Spleen (tissue), 11 donors: Measurements from ENCODE around the gene CEP95. TPM values are rescaled to one million over a fixed set of nuclear protein-coding genes. Genes with fewer than 3 reads are reported as not detected.

Source experiments
- DNase-seq: peaks from one replicate; pipeline ENCODE4 v3.0.0-alpha.2; 2020
- H3K27ac ChIP-seq, 8 donors: fragments of 200-600 bp; sonication (generic) in 7 of 8; 1 replicate in 4 of 8; 2 replicates in 4 of 8; pipeline versions ENCODE4 v1.5.0 to v1.8.0; 2016 to 2021; ENCODE audit warnings: inconsistent platforms in 4 of 8, mild to moderate bottlenecking in 4 of 8, moderate library complexity in 1 of 8
- H3K27me3 ChIP-seq, 7 donors: fragments of 200-600 bp; sonication (generic) in 6 of 7; replicated peaks in 1 of 7; 1 replicate in 4 of 7; 2 replicates in 3 of 7; pipeline versions ENCODE4 v1.5.0 to v1.8.0; 2016 to 2021; ENCODE audit warnings: inconsistent platforms in 3 of 7, mild to moderate bottlenecking in 1 of 7
- H3K36me3 ChIP-seq, 6 donors: fragments of 200-600 bp; sonication (generic) in 5 of 6; 1 replicate in 4 of 6; 2 replicates in 2 of 6; pipeline versions ENCODE4 v1.5.0 to v1.8.0; 2016 to 2021; ENCODE audit warnings: inconsistent platforms in 2 of 6
- H3K4me1 ChIP-seq, 6 donors: fragments of 200-600 bp; sonication (generic) in 5 of 6; 1 replicate in 3 of 6; 2 replicates in 3 of 6; pipeline versions ENCODE4 v1.5.0 to v1.8.0; 2016 to 2021; ENCODE audit warnings: inconsistent platforms in 3 of 6
- H3K4me3 ChIP-seq, 8 donors: fragments of 200-600 bp; sonication (generic) in 7 of 8; 1 replicate in 4 of 8; 2 replicates in 4 of 8; pipeline versions ENCODE4 v1.5.0 to v1.8.0; 2016 to 2021; ENCODE audit warnings: inconsistent platforms in 4 of 8, mild to moderate bottlenecking in 4 of 8, moderate library complexity in 2 of 8
- H3K9me3 ChIP-seq, 8 donors: fragments of 200-600 bp; sonication (generic) in 7 of 8; 1 replicate in 4 of 8; 2 replicates in 4 of 8; pipeline versions ENCODE4 v1.5.0 to v1.8.0; 2016 to 2021; ENCODE audit warnings: inconsistent platforms in 4 of 8
- CTCF ChIP-seq, 11 experiments: fragments of 200-600 bp in 7 of 11; fragments of 450-650 bp in 4 of 11; sonication (generic) in 4 of 11; IDR thresholded peaks in 8 of 11; conservative IDR thresholded peaks in 3 of 11; 1 replicate in 7 of 11; 2 replicates in 4 of 11; pipeline versions ENCODE4 v1.4.0 to v1.8.0; 2016 to 2021; ENCODE audit warnings: antibody characterized with exemption in 11 of 11, inconsistent platforms in 4 of 11, mild to moderate bottlenecking in 1 of 11
- POLR2A ChIP-seq, 3 donors: fragments of 450-650 bp; IDR thresholded peaks; one replicate each; pipeline ENCODE4 v1.5.1; 2017; ENCODE audit warnings: antibody characterized with exemption in 3 of 3, mild to moderate bottlenecking in 1 of 3
- POLR2AphosphoS5 ChIP-seq, 3 donors: sonication (generic); formaldehyde crosslinking; IDR thresholded peaks; one replicate each; pipeline ENCODE4 v1.5.1; 2017; ENCODE audit warnings: antibody characterized with exemption in 3 of 3
- WGBS, 5 donors: extraction: QIAGEN DNeasy Blood & Tissue Kit in 3 of 5; methylation state at CpG; one replicate each; pipeline versions ENCODE4 v1.1.5 to v1.1.7; 2013 to 2018; 5-methylcytosine and 5-hydroxymethylcytosine counted together
- intact Hi-C: fragments of 100-400 bp; cut with DNase I; formaldehyde crosslinking; loops from one replicate; pipeline ENCODE4 v1.15.0; 2023; ENCODE audit warnings: low total_unique reads
- polyA plus RNA-seq, 3 donors: library from polyadenylated mRNA; stranded (reverse); fragments of 200-250 nt; gene quantifications; one replicate each; pipeline ENCODE4 v1.2.1, GENCODE V29; 2013
- total RNA-seq, 7 donors: library from RNA; depleted of rRNA in 3 of 7; stranded (reverse); fragments of >200 nt in 3 of 7; fragmentation: NEBNext Ultra II Directional in 4 of 7; extraction: Animal tissue kit (Norgen Biotek cat#: 25700) in 4 of 7; gene quantifications; one replicate each; pipeline versions ENCODE4 v1.1.0 to v1.2.1, GENCODE V29; 2016 to 2021
- donor health status: healthy with polysubstance abuse.
- donor health status: DM: no; HTN: no; CAD: no; lungs with moderate emphysema.
- donor health status: DM: no; HTN: no; CAD: no.
- donor health status: Bipolar disorder and iron deficiency.
- donor health status: healthy.
- donor health status: DM: no; HTN: no; CAD: no.
- donor health status: DM: yes; HTN: yes; CAD: no.

CEP95 gene
- total and polyA plus RNA-seq, 10 donors = 33.5 to 83.9 (median 53.5) TPM

- TF ChIP-seq POLR2AphosphoS5 (IDR thresholded peaks at IDR 0.05) (no peak), POLR2A (IDR thresholded peaks at IDR 0.05) (no peak), CTCF (IDR thresholded peaks at IDR 0.05 in 8 of 11, conservative IDR thresholded peaks at IDR 0.05 in 3 of 11) (no peak)
- peaks cover 0 to 100% (median 87%) of the 10 kb centered on the region in 6 donors for H3K36me3 ChIP-seq
- H3K27ac ChIP-seq = no peak overlapping the region
- DNase-seq = no peak
- no peaks in the 10 kb centered on the region for H3K9me3 ChIP-seq
- intact Hi-C loops = no loop called here
- no peak overlapping the region for H3K4me3 ChIP-seq
- 86 to 98% (median 90%) methylated on average over 6 of the region's 6 CpGs for WGBS, 5 donors
- H3K27me3 ChIP-seq = no peaks in the 10 kb centered on the region
- peaks cover 0 to 10% (median 0%) of the 10 kb centered on the region in 6 donors for H3K4me1 ChIP-seq
Measured at GRCh38 chr17:64520359-64520758, 13.6 kb downstream of the CEP95 start.

- Histone ChIP-seq H3K27ac (no peak overlapping the region), H3K36me3 (peaks cover 4 to 100% (median 99%) of the 10 kb centered on the region in 6 donors), H3K27me3 (no peaks in the 10 kb centered on the region), H3K9me3 (no peaks in the 10 kb centered on the region), H3K4me3 (no peak overlapping the region), H3K4me1 (no peaks in the 10 kb centered on the region)
- intact Hi-C loops = no loop called here
- 93 to 97% (median 97%) methylated on average over 2 of the region's 2 CpGs for WGBS, 5 donors
- no peak for TF ChIP-seq POLR2AphosphoS5 (IDR thresholded peaks at IDR 0.05)
- TF ChIP-seq POLR2A (IDR thresholded peaks at IDR 0.05) = no peak
- TF ChIP-seq CTCF (IDR thresholded peaks at IDR 0.05 in 8 of 11, conservative IDR thresholded peaks at IDR 0.05 in 3 of 11) = no peak
- no peak for DNase-seq
Measured at GRCh38 chr17:64527914-64528313, 21.1 kb downstream of the CEP95 start.

- Histone ChIP-seq H3K27me3 (no peaks in the 10 kb centered on the region), H3K27ac (no peak overlapping the region), H3K9me3 (no peaks in the 10 kb centered on the region), H3K4me1 (peaks cover 0 to 6% (median 0%) of the 10 kb centered on the region in 6 donors), H3K4me3 (no peak overlapping the region), H3K36me3 (peaks cover 4 to 100% (median 99%) of the 10 kb centered on the region in 6 donors)
- DNase-seq = no peak
- intact Hi-C loops = no loop called here
- WGBS, 5 donors = 95 to 98% (median 97%) methylated on average over 5 of the region's 5 CpGs
- no peak for TF ChIP-seq POLR2AphosphoS5 (IDR thresholded peaks at IDR 0.05)
Measured at GRCh38 chr17:64529221-64529620, 22.4 kb downstream of the CEP95 start.

GRCh38 chr17:64531955-64532371 is 25.2 kb downstream of the CEP95 start:
- DNase-seq = no peak
- 81 to 92% (median 90%) methylated on average over 5 of the region's 5 CpGs for WGBS, 5 donors
- H3K27ac ChIP-seq = no peak overlapping the region

GRCh38 chr17:64532409-64532808 is 25.6 kb downstream of the CEP95 start:
- H3K36me3 ChIP-seq = peaks cover 4 to 100% (median 97%) of the 10 kb centered on the region in 6 donors
- intact Hi-C loops = no loop called here
- no peak overlapping the region for H3K27ac ChIP-seq
- no peak overlapping the region for H3K4me3 ChIP-seq
- no peaks in the 10 kb centered on the region for H3K9me3 ChIP-seq
- H3K27me3 ChIP-seq = no peaks in the 10 kb centered on the region
- 88 to 96% (median 95%) methylated on average over 5 of the region's 5 CpGs for WGBS, 5 donors
- H3K4me1 ChIP-seq = peaks cover 0 to 8% (median 2%) of the 10 kb centered on the region in 6 donors
- no peak for DNase-seq
- TF ChIP-seq POLR2AphosphoS5 (IDR thresholded peaks at IDR 0.05) (no peak), POLR2A (IDR thresholded peaks at IDR 0.05) (no peak), CTCF (IDR thresholded peaks at IDR 0.05 in 8 of 11, conservative IDR thresholded peaks at IDR 0.05 in 3 of 11) (no peak)

More at GRCh38 chr17:64531955-64532371, 25.2 kb downstream of the CEP95 start:
- H3K4me1 ChIP-seq = peaks cover 0 to 8% (median 2%) of the 10 kb centered on the region in 6 donors
- no peak for TF ChIP-seq POLR2A (IDR thresholded peaks at IDR 0.05)
- peak in 1 of 3 donors; percentile 17 for TF ChIP-seq POLR2AphosphoS5 (IDR thresholded peaks at IDR 0.05)
- peaks cover 4 to 100% (median 97%) of the 10 kb centered on the region in 6 donors for H3K36me3 ChIP-seq
- no peaks in the 10 kb centered on the region for H3K27me3 ChIP-seq
- no peaks in the 10 kb centered on the region for H3K9me3 ChIP-seq
- no peak overlapping the region for H3K4me3 ChIP-seq
- intact Hi-C loops = no loop called here
